Thymus (tissue), 11 donors: ENCODE data around the gene SSRP1. TPM values are rescaled to one million over a fixed set of nuclear protein-coding genes. Genes with fewer than 3 reads are reported as not detected.

ENCODE experiments used
- DNase-seq, 9 donors: peaks; one replicate each; pipeline ENCODE4 v3.0.0-alpha.2; 2013; ENCODE audit warnings: low spot score in 9 of 9, low read depth in 6 of 9, missing footprints in 1 of 9
- H3K27ac ChIP-seq, 2 donors: one replicate each; pipeline ENCODE4 v1.5.1; 2013; ENCODE audit warnings: control low read depth in 1 of 2, low read depth in 1 of 2, low read length in 1 of 2, mild to moderate bottlenecking in 1 of 2, moderate library complexity in 1 of 2
- H3K27me3 ChIP-seq, 2 donors: one replicate each; pipeline ENCODE4 v1.5.1; 2013; ENCODE audit warnings: low read length in 1 of 2; ENCODE audit not compliant: control insufficient read depth in 2 of 2, insufficient read depth in 1 of 2
- H3K36me3 ChIP-seq, 2 donors: one replicate each; pipeline ENCODE4 v1.5.1; 2013; ENCODE audit warnings: low read length in 1 of 2, mild to moderate bottlenecking in 1 of 2, moderate library complexity in 1 of 2; ENCODE audit not compliant: control insufficient read depth in 2 of 2, insufficient read depth in 2 of 2
- H3K4me1 ChIP-seq, 2 donors: one replicate each; pipeline ENCODE4 v1.5.1; 2013; ENCODE audit warnings: low read length in 2 of 2; ENCODE audit not compliant: control insufficient read depth in 2 of 2, insufficient read depth in 2 of 2
- H3K4me3 ChIP-seq, 2 donors: one replicate each; pipeline ENCODE4 v1.5.1; 2013; ENCODE audit warnings: low read length in 2 of 2, control low read depth in 1 of 2, mild to moderate bottlenecking in 1 of 2
- H3K9me3 ChIP-seq, 2 donors: one replicate each; pipeline ENCODE4 v1.5.1; 2013; ENCODE audit warnings: low read length in 1 of 2, mild to moderate bottlenecking in 1 of 2; ENCODE audit not compliant: control insufficient read depth in 2 of 2, insufficient read depth in 1 of 2
- WGBS: extraction: QIAGEN DNeasy Blood & Tissue Kit; methylation state at CpG from one replicate; pipeline ENCODE4 v1.1.7; 2013; 5-methylcytosine and 5-hydroxymethylcytosine counted together
- polyA plus RNA-seq: library from polyadenylated mRNA; stranded (reverse); fragments of 200-250 nt; gene quantifications from one replicate; pipeline ENCODE4 v1.2.3, GENCODE V29; 2013
- total RNA-seq: library from RNA; stranded (reverse); fragments of 120-200 nt; gene quantifications from one replicate; pipeline ENCODE4 v1.2.4, GENCODE V29; 2013
- donor health status: healthy.

The SSRP1 gene
- total and polyA plus RNA-seq, 2 donors: 48.8 to 110 TPM

GRCh38 chr11:57336111-57336666 is 497 bp upstream of the SSRP1 start:
- peaks cover 7 to 19% of the 10 kb centered on the region in 2 donors for H3K4me1 ChIP-seq
- no peak for DNase-seq
- H3K27me3 ChIP-seq: peaks cover 0 to 7% of the 10 kb centered on the region in 2 donors
- peak overlapping the region; percentile 88 to 91 for H3K4me3 ChIP-seq
- peaks cover 0 to 3% of the 10 kb centered on the region in 2 donors for H3K9me3 ChIP-seq
- peak overlapping the region; percentile 81 to 88 for H3K27ac ChIP-seq
- 31% methylated on average over 12 of the region's 12 CpGs for WGBS
- H3K36me3 ChIP-seq: peaks cover 21 to 29% of the 10 kb centered on the region in 2 donors

- 16% methylated on average over 7 of the region's 7 CpGs for WGBS
- Histone ChIP-seq H3K4me3 (peak overlapping the region; percentile 88 to 91), H3K27me3 (peaks cover 0 to under 1% of the 10 kb centered on the region in 2 donors), H3K27ac (peak overlapping the region; percentile 74 to 88), H3K9me3 (no peaks in the 10 kb centered on the region), H3K36me3 (peaks cover 32 to 41% of the 10 kb centered on the region in 2 donors), H3K4me1 (peaks cover 7 to 19% of the 10 kb centered on the region in 2 donors)
- no peak for DNase-seq
These were observed 709 bp downstream of the SSRP1 start for GRCh38 chr11:57335023-57335342.

GRCh38 chr11:57332694-57333440 is 2.8 kb downstream of the SSRP1 start:
- Histone ChIP-seq H3K4me3 (no peak overlapping the region), H3K27me3 (no peaks in the 10 kb centered on the region), H3K4me1 (peaks cover 7 to 19% of the 10 kb centered on the region in 2 donors), H3K36me3 (peaks cover 50 to 61% of the 10 kb centered on the region in 2 donors), H3K27ac (no peak overlapping the region), H3K9me3 (no peaks in the 10 kb centered on the region)
- no peak for DNase-seq
- 97% methylated on average over 11 of the region's 11 CpGs for WGBS

- Histone ChIP-seq H3K4me1 (peaks cover 7 to 19% of the 10 kb centered on the region in 2 donors), H3K9me3 (no peaks in the 10 kb centered on the region), H3K4me3 (no peak overlapping the region), H3K27me3 (no peaks in the 10 kb centered on the region), H3K36me3 (peaks cover 60 to 71% of the 10 kb centered on the region in 2 donors), H3K27ac (no peak overlapping the region)
- no peak for DNase-seq
- WGBS: 97% methylated on average over 14 of the region's 14 CpGs
These were observed 4.0 kb downstream of the SSRP1 start for GRCh38 chr11:57331720-57332119.

- Histone ChIP-seq H3K9me3 (no peaks in the 10 kb centered on the region), H3K27ac (no peak overlapping the region), H3K4me1 (peaks cover 8 to 26% of the 10 kb centered on the region in 2 donors), H3K36me3 (peaks cover 66 to 80% of the 10 kb centered on the region in 2 donors), H3K4me3 (no peak overlapping the region), H3K27me3 (no peaks in the 10 kb centered on the region)
- WGBS: 93% methylated on average over 9 of the region's 9 CpGs
- DNase-seq: no peak
These were observed 5.7 kb downstream of the SSRP1 start for GRCh38 chr11:57330029-57330428.

- Histone ChIP-seq H3K27ac (no peak overlapping the region), H3K27me3 (no peaks in the 10 kb centered on the region), H3K4me1 (peaks cover 13 to 23% of the 10 kb centered on the region in 2 donors), H3K36me3 (peaks cover 60 to 66% of the 10 kb centered on the region in 2 donors), H3K4me3 (no peak overlapping the region), H3K9me3 (no peaks in the 10 kb centered on the region)
- no peak for DNase-seq
- WGBS: 98% methylated on average over 5 of the region's 5 CpGs
These were observed 8.0 kb downstream of the SSRP1 start for GRCh38 chr11:57327721-57328120.

GRCh38 chr11:57325735-57326048 is 10.0 kb downstream of the SSRP1 start:
- H3K27me3 ChIP-seq: no peaks in the 10 kb centered on the region
- 64% methylated on average over 6 of the region's 6 CpGs for WGBS
- peak overlapping the region; percentile 73 to 79 for H3K4me3 ChIP-seq
- peak overlapping the region; percentile 90 to 96 for H3K27ac ChIP-seq
- H3K9me3 ChIP-seq: no peaks in the 10 kb centered on the region
- DNase-seq: no peak
- H3K4me1 ChIP-seq: peaks cover 17 to 23% of the 10 kb centered on the region in 2 donors
- peaks cover 40 to 46% of the 10 kb centered on the region in 2 donors for H3K36me3 ChIP-seq

GRCh38 chr11:57324886-57325734 is 10.6 kb downstream of the SSRP1 start, which contains the start of gene TNKS1BP1:
Gene TNKS1BP1 (minus strand): TSS chr11:57324952. CDS start chr11:57321885, 3,067 bp downstream.
- peak within 1 kb of the TSS; percentile 73 to 79 for H3K4me3 ChIP-seq
- H3K27me3 ChIP-seq: no peaks in the 10 kb centered on the region
- no peaks in the 10 kb centered on the region for H3K9me3 ChIP-seq
- peak within 1 kb of the TSS; percentile 90 to 96 for H3K27ac ChIP-seq
- WGBS: 4% methylated on average over 61 of the region's 61 CpGs
- H3K4me1 ChIP-seq: peaks cover 17 to 23% of the 10 kb centered on the region in 2 donors
- H3K36me3 ChIP-seq: peaks cover 35 to 42% of the 10 kb centered on the region in 2 donors
- peak in 8 of 9 donors; percentile 66 to 92 (median 82) for DNase-seq
